HepG2 (cell line): Measurements from ENCODE around the gene FAM131C.

Experiments used
- ELF4 ChIP-seq: sonication (generic); formaldehyde crosslinking; IDR thresholded peaks from 2 replicates; pipeline ENCODE4 v1.5.0; 2020; ENCODE audit warnings: missing genetic modification reagents, mild to moderate bottlenecking, moderate library complexity, borderline replicate concordance
- ZFP36 ChIP-seq: fragments of 150-350 bp; IDR thresholded peaks from 2 replicates; pipeline ENCODE4 v1.6.1; 2018; ENCODE audit warnings: borderline replicate concordance, low read length, low read depth; ENCODE audit not compliant: partially characterized antibody

DNA sequence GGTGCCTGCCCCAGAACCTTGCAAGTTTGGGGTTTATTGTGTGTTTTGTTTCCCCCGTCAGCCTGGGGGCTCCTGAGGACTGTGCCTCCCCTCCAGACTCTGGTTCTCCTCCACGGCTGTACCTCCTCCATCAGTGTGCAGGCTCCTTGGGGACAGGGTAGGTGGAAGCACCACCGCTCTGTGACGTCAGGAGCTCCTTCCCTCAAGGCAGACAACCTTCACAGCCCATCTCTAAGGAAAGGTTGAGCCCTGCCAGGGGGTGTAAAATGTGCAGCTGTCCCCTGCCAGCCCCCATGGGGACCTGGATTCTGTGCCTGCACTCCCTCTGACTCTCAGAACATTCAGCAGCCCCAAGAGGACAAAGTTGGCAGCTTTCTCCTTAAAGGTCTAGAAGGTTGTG, 55.1 kb downstream of the FAM131C start:
- no peak for TF ChIP-seq ELF4 (CRISPR knock-in tag)
- no peak for TF ChIP-seq ZFP36
